GM18526 (cell line): ENCODE measurements around the gene FKBP1A.

ENCODE experiments used
- POLR2A ChIP-seq: IDR thresholded peaks from 3 replicates; pipeline ENCODE4 v1.6.1; 2011; ENCODE audit not compliant: insufficient read length; ENCODE audit errors: extremely low read depth

Gene FKBP1A

DNA sequence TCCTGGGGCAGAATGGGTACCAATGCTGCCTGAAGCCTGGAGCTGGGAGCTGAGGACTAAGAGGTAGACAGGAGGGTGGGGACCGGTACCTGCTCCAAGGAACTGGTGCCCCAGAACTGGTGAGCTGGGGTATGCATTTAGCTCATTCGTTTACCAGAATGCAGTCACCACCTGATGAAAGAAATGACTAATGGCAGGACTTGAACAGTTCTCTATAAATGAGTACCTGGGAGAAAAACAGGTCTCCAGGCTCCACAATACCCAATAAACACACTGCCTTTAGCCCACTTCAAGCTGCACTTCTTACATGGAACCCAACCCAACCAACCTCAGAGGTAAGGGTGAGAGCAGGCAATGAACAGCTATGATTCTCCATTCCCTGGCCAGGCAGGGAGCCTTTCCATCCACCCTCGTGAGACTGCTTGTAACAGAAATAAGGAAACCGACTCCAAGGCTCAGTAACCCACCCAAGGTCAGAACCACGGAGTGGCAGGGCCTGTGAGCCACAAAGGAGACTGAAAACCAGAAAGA, 15.4 kb downstream of the FKBP1A start:
- TF ChIP-seq POLR2A, result no peak

GRCh38 chr20:1376408-1377270, 16.2 kb downstream of the FKBP1A start:
- TF ChIP-seq POLR2A, result no peak

- TF ChIP-seq POLR2A, result no peak
Measured at GRCh38 chr20:1376007-1376406, 16.8 kb downstream of the FKBP1A start.

GRCh38 chr20:1375515-1375914, 17.3 kb downstream of the FKBP1A start:
- no peak for TF ChIP-seq POLR2A

DNA sequence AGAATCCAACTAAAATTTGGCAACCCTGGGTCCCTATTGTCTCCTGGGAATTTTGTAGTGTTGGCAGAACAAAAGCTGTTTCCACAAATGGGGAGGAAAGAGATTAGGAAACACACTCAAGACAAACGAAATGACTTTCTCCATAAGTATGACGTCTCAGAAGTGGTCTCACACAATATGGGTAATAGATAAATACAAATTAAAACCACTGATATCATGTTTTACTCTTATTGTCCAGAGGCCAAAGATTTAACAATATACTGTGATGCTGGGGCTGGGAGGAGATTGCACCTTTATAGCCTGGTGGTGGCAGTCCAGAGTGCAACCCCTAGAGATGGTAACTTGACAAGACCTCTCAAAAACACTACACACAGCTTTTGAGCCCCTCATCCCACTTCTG, 18.6 kb downstream of the FKBP1A start:
- no peak for TF ChIP-seq POLR2A

DNA sequence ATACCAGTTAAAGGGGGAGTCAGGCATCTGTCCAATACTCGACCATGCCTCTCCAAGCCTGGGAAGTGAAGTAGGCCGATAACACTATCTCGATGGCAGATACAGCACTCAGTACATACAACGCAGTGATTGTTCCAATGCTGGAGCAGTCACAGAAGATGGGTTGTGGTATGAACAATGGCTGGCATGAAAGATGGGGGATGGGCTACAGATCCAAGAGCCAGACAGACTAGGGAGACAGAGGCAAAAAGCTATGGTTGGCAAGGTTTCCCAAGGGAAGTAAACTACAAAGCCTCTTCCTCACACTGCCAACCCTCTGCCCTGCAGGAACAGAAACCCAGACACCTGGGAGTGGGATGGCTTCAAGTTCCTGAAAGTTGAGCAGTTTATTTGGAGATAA, 19.2 kb downstream of the FKBP1A start:
- TF ChIP-seq POLR2A, result no peak

DNA sequence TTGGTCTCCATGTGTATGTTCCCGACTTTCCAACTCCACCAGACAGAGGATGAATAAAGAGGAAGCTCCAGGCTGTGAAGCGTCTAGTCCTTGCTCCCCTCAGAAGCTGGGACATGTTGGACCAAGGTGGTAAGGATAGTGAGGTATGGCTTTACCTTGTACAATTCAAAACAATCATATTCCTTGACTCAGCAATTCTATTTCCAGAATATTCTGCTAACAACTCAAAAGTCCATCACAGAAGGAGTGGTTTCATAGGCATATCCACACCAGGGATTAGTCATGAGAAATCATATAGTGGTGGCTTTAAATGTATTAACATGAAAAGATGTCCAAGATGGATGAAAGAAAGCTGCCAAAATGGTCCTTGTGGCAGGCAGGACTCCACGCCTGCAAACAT, 19.8 kb downstream of the FKBP1A start:
- TF ChIP-seq POLR2A, result no peak

DNA sequence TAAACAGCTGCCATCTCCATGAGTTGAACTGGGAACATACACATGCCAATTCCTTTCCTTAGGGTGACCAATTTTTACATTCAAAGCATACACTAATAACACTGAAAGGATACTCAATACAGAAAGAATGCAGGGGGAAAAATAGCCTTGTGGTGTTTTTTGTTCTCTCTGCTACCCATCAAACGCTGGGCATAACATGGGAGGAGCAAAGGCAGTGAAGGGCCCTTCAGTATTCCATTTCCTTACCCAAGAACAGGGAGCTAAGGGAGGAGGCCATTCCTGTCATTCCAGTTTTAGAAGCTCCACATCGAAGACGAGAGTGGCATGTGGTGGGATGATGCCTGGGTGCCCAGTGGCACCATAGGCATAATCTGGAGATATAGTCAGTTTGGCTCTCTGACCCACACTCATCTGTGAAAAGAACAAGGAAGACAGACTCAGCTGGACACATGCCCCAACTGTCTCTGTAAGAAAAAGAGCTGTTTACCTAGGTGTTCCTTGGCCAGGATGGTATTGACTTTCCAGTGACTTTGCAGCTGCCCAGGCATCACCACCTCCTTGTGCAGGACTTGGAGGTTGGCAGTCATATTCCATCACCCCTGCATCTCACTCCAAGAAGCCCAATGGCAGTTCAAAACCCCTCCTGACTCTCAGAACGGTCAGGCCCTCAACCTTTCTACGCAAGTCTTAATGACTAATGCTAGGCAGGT, 20.9 kb downstream of the FKBP1A start:
- TF ChIP-seq POLR2A, result no peak

DNA sequence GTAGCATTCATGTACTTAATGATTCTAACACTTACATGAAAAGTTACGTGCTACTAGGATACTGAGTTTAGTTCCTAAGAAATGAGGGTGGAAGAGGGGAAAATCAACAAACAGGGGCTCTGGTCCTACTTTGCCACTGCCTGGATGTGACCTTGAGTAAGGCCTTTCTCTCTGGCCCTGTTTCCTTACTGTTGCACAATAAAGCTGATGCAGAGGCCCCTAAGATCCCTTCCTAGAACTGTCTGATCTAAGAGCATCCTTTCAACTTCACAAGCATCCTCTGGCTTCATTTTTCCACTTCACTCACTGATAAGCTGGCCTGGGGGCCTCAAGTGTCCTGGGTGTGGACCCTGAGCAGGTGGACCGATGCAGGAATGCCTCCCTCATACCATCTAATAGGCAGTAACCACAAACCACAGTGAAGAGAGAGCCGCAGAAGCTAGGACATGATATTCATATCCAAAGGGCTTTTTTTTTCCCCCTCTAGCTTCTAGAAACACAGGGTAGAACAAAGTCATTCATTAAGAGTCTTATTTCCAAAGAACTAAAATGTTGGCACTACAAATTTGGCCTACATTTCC, 21.6 kb downstream of the FKBP1A start:
- TF ChIP-seq POLR2A, result no peak

- no peak for TF ChIP-seq POLR2A
Measured at GRCh38 chr20:1370548-1371110, 22.2 kb downstream of the FKBP1A start.

GRCh38 chr20:1369970-1370369, 22.9 kb downstream of the FKBP1A start:
- no peak for TF ChIP-seq POLR2A

DNA sequence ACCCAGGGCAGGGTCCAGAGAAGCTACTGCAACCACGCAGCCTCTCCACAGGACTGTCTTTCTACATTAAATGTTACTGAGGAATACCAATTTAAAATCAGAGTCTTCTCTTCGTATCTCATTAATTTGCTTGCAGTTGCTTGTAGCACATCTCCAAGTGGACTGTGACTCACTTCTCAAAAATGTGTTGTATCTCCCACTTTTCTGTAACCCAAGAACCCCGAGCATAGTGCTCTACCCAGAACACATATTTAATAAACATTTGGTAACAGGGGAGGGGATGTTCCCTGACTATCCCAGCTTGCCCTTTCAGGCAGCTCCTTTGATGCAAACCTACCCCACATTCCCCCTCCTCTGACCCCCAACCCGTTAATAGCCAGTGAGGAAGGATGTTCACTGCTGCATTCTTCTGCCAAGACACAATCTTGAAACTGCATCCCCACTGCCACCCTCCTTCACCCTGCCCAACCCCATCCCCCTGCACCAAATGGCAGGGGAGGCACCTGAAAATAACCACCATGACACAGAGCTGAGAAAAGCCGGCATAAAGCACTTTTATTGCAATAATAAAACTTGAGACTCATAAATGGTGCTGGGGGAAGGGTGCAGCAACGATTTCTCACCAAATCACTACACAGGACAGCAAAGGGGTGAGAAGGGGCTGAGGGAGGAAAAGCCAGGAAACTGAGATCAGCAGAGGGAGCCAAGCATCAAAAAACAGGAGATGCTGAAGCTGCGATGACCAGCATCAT, 24.2 kb downstream of the FKBP1A start:
- TF ChIP-seq POLR2A, result no peak

DNA sequence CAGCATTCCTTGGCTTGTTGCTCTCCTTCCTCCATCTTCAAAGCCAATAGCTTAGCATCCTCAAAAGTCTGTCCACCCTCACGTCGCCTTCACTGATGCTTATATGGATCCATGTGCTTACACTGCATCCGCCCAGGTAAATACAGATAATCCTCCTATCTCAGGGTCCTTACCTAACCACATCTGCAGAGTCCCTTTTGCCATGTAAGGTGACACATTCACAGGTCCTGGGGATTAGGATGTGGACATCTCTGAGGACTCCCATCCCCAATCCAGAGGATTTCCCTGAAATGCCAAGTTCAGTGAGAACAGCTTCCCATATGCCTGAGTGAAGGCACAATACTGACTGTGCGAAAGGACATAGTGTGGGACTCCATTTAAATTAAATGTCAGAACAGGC, 25.4 kb downstream of the FKBP1A start:
- TF ChIP-seq POLR2A, result no peak

DNA sequence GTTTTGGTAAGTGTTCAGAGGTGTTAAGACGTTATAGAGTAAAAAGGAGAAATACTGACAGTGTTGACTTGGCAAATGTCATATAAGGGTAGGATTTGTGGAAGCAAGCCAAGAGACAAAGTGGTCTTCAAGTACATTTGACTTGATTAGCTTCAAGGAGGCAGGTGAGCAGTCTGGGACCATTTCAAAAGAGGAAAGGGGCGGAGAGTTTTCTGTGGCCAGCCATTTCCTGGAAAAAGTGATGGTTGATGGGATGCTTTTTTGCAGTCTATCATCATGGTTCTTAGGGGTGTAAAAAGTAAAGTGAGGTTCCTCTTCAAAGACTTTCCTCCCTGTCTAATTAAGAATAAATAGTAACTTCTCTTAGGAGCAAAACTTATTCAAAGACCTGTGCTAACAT, 28.7 kb downstream of the FKBP1A start:
- TF ChIP-seq POLR2A, result no peak

DNA sequence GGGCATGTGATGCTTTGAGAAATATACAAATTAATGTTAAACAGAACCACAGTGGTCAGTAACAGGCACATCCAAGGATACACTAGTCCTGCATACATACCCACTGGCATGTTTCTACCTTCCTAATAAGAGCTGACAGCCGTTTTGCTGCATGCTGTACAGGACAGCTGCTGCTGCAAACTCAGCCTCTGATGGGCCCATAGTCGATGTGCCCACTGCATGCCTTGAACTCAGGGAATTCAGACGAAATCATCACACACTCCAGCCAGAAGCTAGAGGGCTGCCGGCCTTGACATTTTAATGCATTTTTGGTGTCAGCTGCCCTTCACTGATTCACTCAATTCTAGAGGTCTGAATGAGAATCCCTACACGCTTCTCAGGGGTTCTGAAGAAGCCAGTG, 29.3 kb downstream of the FKBP1A start:
- TF ChIP-seq POLR2A, result no peak

GRCh38 chr20:1362484-1362883, 30.4 kb downstream of the FKBP1A start:
- TF ChIP-seq POLR2A, result no peak
